Activated T-helper 1 cell treated with Interleukin-2 at 50 U/mL for 16 hours (primary cell): ENCODE measurements around the gene GAR1.
"Not testable (repeated sequence)": the region's sequence is repeated elsewhere in the genome, so short reads cannot be mapped to it uniquely, and the experiment has no call there.

Source experiments
- DNase-seq: peaks from one replicate; pipeline ENCODE4 v3.0.0-alpha.2; 2020; ENCODE audit warnings: low read depth

GAR1 gene

GRCh38 chr4:109815151-109816081 lies at the start of gene GAR1:
Gene GAR1, plus strand, starts transcription at chr4:109815762. Its CDS starts 403 bp downstream, at chr4:109816165.
- DNase-seq = peak; percentile 75

GRCh38 chr4:109782092-109782491 lies 33.5 kb upstream of the GAR1 start:
- not testable (repeated sequence) for DNase-seq

- no peak for DNase-seq
These were observed 28.7 kb upstream of the GAR1 start for GRCh38 chr4:109786846-109787245.

- DNase-seq = no peak
These were observed 27.8 kb upstream of the GAR1 start for GRCh38 chr4:109787807-109788206.

- DNase-seq = no peak
These were observed 20.5 kb upstream of the GAR1 start for GRCh38 chr4:109795059-109795458.

- DNase-seq = no peak
These were observed 16.7 kb upstream of the GAR1 start for GRCh38 chr4:109798866-109799265.

GRCh38 chr4:109801099-109801789 lies 14.3 kb upstream of the GAR1 start:
- DNase-seq = no peak

GRCh38 chr4:109801895-109802319 lies 13.7 kb upstream of the GAR1 start, which contains the start of gene CFI:
Gene CFI, minus strand, starts transcription at chr4:109801999. Its CDS starts 28 bp downstream, at chr4:109801971.
- DNase-seq = no peak

GRCh38 chr4:109803924-109804571 lies 11.5 kb upstream of the GAR1 start:
- DNase-seq = no peak

- no peak for DNase-seq
These were observed 5.9 kb upstream of the GAR1 start for GRCh38 chr4:109809655-109810054.

- no peak for DNase-seq
These were observed 4.8 kb upstream of the GAR1 start for GRCh38 chr4:109810552-109811387.

- DNase-seq = no peak
These were observed 3.9 kb upstream of the GAR1 start for GRCh38 chr4:109811707-109812106.

- peak; percentile 14 for DNase-seq
These were observed 500 bp downstream of the GAR1 start for GRCh38 chr4:109816082-109816442.

- no peak for DNase-seq
These were observed 1.3 kb downstream of the GAR1 start for GRCh38 chr4:109816894-109817293.

- DNase-seq = no peak
These were observed 2.7 kb downstream of the GAR1 start for GRCh38 chr4:109818268-109818667.

GRCh38 chr4:109820563-109820962 lies 5.0 kb downstream of the GAR1 start:
- DNase-seq = no peak

- no peak for DNase-seq
These were observed 5.6 kb downstream of the GAR1 start for GRCh38 chr4:109821185-109821584.

GRCh38 chr4:109826719-109827118 lies 11.2 kb downstream of the GAR1 start:
- no peak for DNase-seq

GRCh38 chr4:109827672-109828071 lies 12.1 kb downstream of the GAR1 start, which contains the start of gene RRH:
Gene RRH, plus strand, starts transcription at chr4:109827972. Its CDS starts 56 bp downstream, at chr4:109828028.
- no peak for DNase-seq

GRCh38 chr4:109833756-109834155 lies 18.2 kb downstream of the GAR1 start:
- no peak for DNase-seq

- DNase-seq = no peak
These were observed 21.4 kb downstream of the GAR1 start for GRCh38 chr4:109836985-109837384.
